ENCODE data around the gene DISC1.

DISC1 gene

GRCh38 chr1:231867607-231868006 lies 241.0 kb downstream of the DISC1 start:
- Histone ChIP-seq H2BK12ac (ENCODE audit: low read length) (no peak overlapping the region), H4K8ac (ENCODE audit: low read depth, low read length) (no peak overlapping the region), H3K27ac (replicated peaks; ENCODE audit: low read length) (no peak overlapping the region), H3K79me1 (ENCODE audit: low read depth, low read length) (no peaks in the 10 kb centered on the region), H3K9ac (ENCODE audit: low read depth, low read length, poor library complexity) (no peak overlapping the region), H2BK5ac (ENCODE audit: low read length) (no peak overlapping the region), H3K4ac (ENCODE audit: low read length) (no peak overlapping the region), H4K91ac (ENCODE audit: low read depth, low read length, poor library complexity) (no peak overlapping the region), H3K9me3 (replicated peaks in 1 of 2; ENCODE audit: control insufficient read depth in 2 of 2, insufficient read depth in 1 of 2, low read depth in 1 of 2, low read length in 2 of 2) (peaks cover 0 to 2% of the 10 kb centered on the region in 2 donors), H3K23ac (ENCODE audit: low read depth, low read length, poor library complexity) (no peak overlapping the region), H3K18ac (ENCODE audit: low read length) (no peak overlapping the region), H3K14ac (ENCODE audit: low read length) (no peak overlapping the region), H3K27me3 (ENCODE audit: control insufficient read depth in 3 of 3, insufficient read depth in 3 of 3, low read depth in 1 of 3, low read length in 3 of 3) (no peaks in the 10 kb centered on the region), H2AK5ac (ENCODE audit: low read depth, low read length) (no peak overlapping the region), H3K4me3 (ENCODE audit: low read length in 2 of 2) (no peak overlapping the region), H2AFZ (ENCODE audit: low read length) (no peak overlapping the region), H3K4me1 (ENCODE audit: control insufficient read depth in 2 of 2, insufficient read depth in 1 of 2, low read depth in 1 of 2, low read length in 2 of 2) (peaks cover 7 to 13% of the 10 kb centered on the region in 2 donors), H3K4me2 (ENCODE audit: insufficient read depth, low read length, poor library complexity, severe bottlenecking) (no peak overlapping the region), H2BK120ac (ENCODE audit: low read depth, low read length) (no peak overlapping the region), H2BK15ac (ENCODE audit: low read length) (no peak overlapping the region), H3K36me3 (replicated peaks in 1 of 2; ENCODE audit: control insufficient read depth in 2 of 2, insufficient read depth in 2 of 2, low read length in 2 of 2) (no peaks in the 10 kb centered on the region)
- no CpG with 5 or more reads among the region's 2 CpGs for WGBS, 2 donors (ENCODE audit: extremely low coverage in 2 of 2, insufficient read length in 2 of 2, insufficient replicate concordance in 1 of 2)
- DNase-seq (ENCODE audit: low spot score) = no peak

- Histone ChIP-seq H3K14ac (ENCODE audit: low read length) (no peak overlapping the region), H2BK15ac (ENCODE audit: low read length) (no peak overlapping the region), H3K4me2 (ENCODE audit: insufficient read depth, low read length, poor library complexity, severe bottlenecking) (no peak overlapping the region), H4K8ac (ENCODE audit: low read depth, low read length) (no peak overlapping the region), H2BK12ac (ENCODE audit: low read length) (no peak overlapping the region), H3K27ac (replicated peaks; ENCODE audit: low read length) (no peak overlapping the region), H3K18ac (ENCODE audit: low read length) (no peak overlapping the region), H3K23ac (ENCODE audit: low read depth, low read length, poor library complexity) (no peak overlapping the region), H2AFZ (ENCODE audit: low read length) (no peak overlapping the region), H3K9ac (ENCODE audit: low read depth, low read length, poor library complexity) (no peak overlapping the region), H3K9me3 (replicated peaks in 1 of 2; ENCODE audit: control insufficient read depth in 2 of 2, insufficient read depth in 1 of 2, low read depth in 1 of 2, low read length in 2 of 2) (peaks cover 0 to 2% of the 10 kb centered on the region in 2 donors), H3K4me1 (ENCODE audit: control insufficient read depth in 2 of 2, insufficient read depth in 1 of 2, low read depth in 1 of 2, low read length in 2 of 2) (peaks cover 10 to 11% of the 10 kb centered on the region in 2 donors), H3K4ac (ENCODE audit: low read length) (no peak overlapping the region), H3K4me3 (ENCODE audit: low read length in 2 of 2) (no peak overlapping the region), H2BK5ac (ENCODE audit: low read length) (no peak overlapping the region), H2AK5ac (ENCODE audit: low read depth, low read length) (no peak overlapping the region), H4K91ac (ENCODE audit: low read depth, low read length, poor library complexity) (no peak overlapping the region), H3K27me3 (ENCODE audit: control insufficient read depth in 3 of 3, insufficient read depth in 3 of 3, low read depth in 1 of 3, low read length in 3 of 3) (no peaks in the 10 kb centered on the region), H3K79me1 (ENCODE audit: low read depth, low read length) (no peaks in the 10 kb centered on the region), H2BK120ac (ENCODE audit: low read depth, low read length) (no peak overlapping the region), H3K36me3 (replicated peaks in 1 of 2; ENCODE audit: control insufficient read depth in 2 of 2, insufficient read depth in 2 of 2, low read length in 2 of 2) (no peaks in the 10 kb centered on the region)
- no peak for DNase-seq (ENCODE audit: low spot score)
- WGBS, 2 donors (ENCODE audit: extremely low coverage in 2 of 2, insufficient read length in 2 of 2, insufficient replicate concordance in 1 of 2) = no CpG with 5 or more reads among the region's 2 CpGs
Measured at GRCh38 chr1:231869364-231869763, 242.8 kb downstream of the DISC1 start.

- Histone ChIP-seq H3K9me3 (replicated peaks in 1 of 2; ENCODE audit: control insufficient read depth in 2 of 2, insufficient read depth in 1 of 2, low read depth in 1 of 2, low read length in 2 of 2) (peaks cover 0 to 16% of the 10 kb centered on the region in 2 donors), H2AFZ (ENCODE audit: low read length) (no peak overlapping the region)
Measured at GRCh38 chr1:231871471-231871870, 244.9 kb downstream of the DISC1 start.

GRCh38 chr1:231871878-231872277 lies 245.3 kb downstream of the DISC1 start:
- Histone ChIP-seq H3K23ac (ENCODE audit: low read depth, low read length, poor library complexity) (no peak overlapping the region), H2AK5ac (ENCODE audit: low read depth, low read length) (no peak overlapping the region), H3K4ac (ENCODE audit: low read length) (no peak overlapping the region), H3K27me3 (ENCODE audit: control insufficient read depth in 3 of 3, insufficient read depth in 3 of 3, low read depth in 1 of 3, low read length in 3 of 3) (no peaks in the 10 kb centered on the region), H2BK12ac (ENCODE audit: low read length) (no peak overlapping the region), H3K18ac (ENCODE audit: low read length) (peak overlapping the region; percentile 57), H2AFZ (ENCODE audit: low read length) (no peak overlapping the region), H3K4me1 (ENCODE audit: control insufficient read depth in 2 of 2, insufficient read depth in 1 of 2, low read depth in 1 of 2, low read length in 2 of 2) (peaks cover 8 to 10% of the 10 kb centered on the region in 2 donors), H2BK5ac (ENCODE audit: low read length) (no peak overlapping the region), H2BK120ac (ENCODE audit: low read depth, low read length) (no peak overlapping the region), H3K9ac (ENCODE audit: low read depth, low read length, poor library complexity) (peak overlapping the region; percentile 2), H3K14ac (ENCODE audit: low read length) (no peak overlapping the region), H4K8ac (ENCODE audit: low read depth, low read length) (no peak overlapping the region), H3K27ac (replicated peaks; ENCODE audit: low read length) (no peak overlapping the region), H2BK15ac (ENCODE audit: low read length) (no peak overlapping the region), H3K4me2 (ENCODE audit: insufficient read depth, low read length, poor library complexity, severe bottlenecking) (no peak overlapping the region), H3K36me3 (replicated peaks in 1 of 2; ENCODE audit: control insufficient read depth in 2 of 2, insufficient read depth in 2 of 2, low read length in 2 of 2) (no peaks in the 10 kb centered on the region), H3K9me3 (replicated peaks in 1 of 2; ENCODE audit: control insufficient read depth in 2 of 2, insufficient read depth in 1 of 2, low read depth in 1 of 2, low read length in 2 of 2) (peaks cover 0 to 20% of the 10 kb centered on the region in 2 donors), H3K4me3 (ENCODE audit: low read length in 2 of 2) (no peak overlapping the region), H4K91ac (ENCODE audit: low read depth, low read length, poor library complexity) (peak overlapping the region; percentile 46), H3K79me1 (ENCODE audit: low read depth, low read length) (no peaks in the 10 kb centered on the region)
- DNase-seq (ENCODE audit: low spot score) = no peak
- WGBS, 2 donors (ENCODE audit: extremely low coverage in 2 of 2, insufficient read length in 2 of 2, insufficient replicate concordance in 1 of 2) = no CpG with 5 or more reads among the region's 5 CpGs

More at GRCh38 chr1:231871471-231871870, 244.9 kb downstream of the DISC1 start:
- Histone ChIP-seq H4K8ac (ENCODE audit: low read depth, low read length) (no peak overlapping the region), H2BK12ac (ENCODE audit: low read length) (no peak overlapping the region), H4K91ac (ENCODE audit: low read depth, low read length, poor library complexity) (peak overlapping the region; percentile 46), H2BK120ac (ENCODE audit: low read depth, low read length) (no peak overlapping the region), H3K9ac (ENCODE audit: low read depth, low read length, poor library complexity) (peak overlapping the region; percentile 2), H3K27me3 (ENCODE audit: control insufficient read depth in 3 of 3, insufficient read depth in 3 of 3, low read depth in 1 of 3, low read length in 3 of 3) (no peaks in the 10 kb centered on the region), H3K4ac (ENCODE audit: low read length) (no peak overlapping the region), H3K4me2 (ENCODE audit: insufficient read depth, low read length, poor library complexity, severe bottlenecking) (no peak overlapping the region), H3K36me3 (replicated peaks in 1 of 2; ENCODE audit: control insufficient read depth in 2 of 2, insufficient read depth in 2 of 2, low read length in 2 of 2) (no peaks in the 10 kb centered on the region), H3K4me3 (ENCODE audit: low read length in 2 of 2) (no peak overlapping the region), H3K27ac (replicated peaks; ENCODE audit: low read length) (no peak overlapping the region), H2BK15ac (ENCODE audit: low read length) (no peak overlapping the region), H2AK5ac (ENCODE audit: low read depth, low read length) (no peak overlapping the region), H3K79me1 (ENCODE audit: low read depth, low read length) (no peaks in the 10 kb centered on the region), H2BK5ac (ENCODE audit: low read length) (no peak overlapping the region), H3K18ac (ENCODE audit: low read length) (peak overlapping the region; percentile 57), H3K14ac (ENCODE audit: low read length) (no peak overlapping the region), H3K4me1 (ENCODE audit: control insufficient read depth in 2 of 2, insufficient read depth in 1 of 2, low read depth in 1 of 2, low read length in 2 of 2) (peaks cover 10% of the 10 kb centered on the region in 2 donors), H3K23ac (ENCODE audit: low read depth, low read length, poor library complexity) (no peak overlapping the region)
- WGBS, 2 donors (ENCODE audit: extremely low coverage in 2 of 2, insufficient read length in 2 of 2, insufficient replicate concordance in 1 of 2) = no CpG with 5 or more reads among the region's 6 CpGs
- DNase-seq (ENCODE audit: low spot score) = no peak

All from neuronal stem cell (in vitro differentiated cells).